Epithelial cell of prostate (primary cell): ENCODE measurements around the gene LPO.

Experiments
- DNase-seq: peaks from one replicate; pipeline ENCODE4 v3.0.0-alpha.2; 2011; ENCODE audit warnings: low read depth, low spot score
- H3K27ac ChIP-seq: fragments of 450-650 bp; 2 replicates; pipeline ENCODE4 v1.5.1; 2017; ENCODE audit warnings: mild to moderate bottlenecking

LPO gene

DNA sequence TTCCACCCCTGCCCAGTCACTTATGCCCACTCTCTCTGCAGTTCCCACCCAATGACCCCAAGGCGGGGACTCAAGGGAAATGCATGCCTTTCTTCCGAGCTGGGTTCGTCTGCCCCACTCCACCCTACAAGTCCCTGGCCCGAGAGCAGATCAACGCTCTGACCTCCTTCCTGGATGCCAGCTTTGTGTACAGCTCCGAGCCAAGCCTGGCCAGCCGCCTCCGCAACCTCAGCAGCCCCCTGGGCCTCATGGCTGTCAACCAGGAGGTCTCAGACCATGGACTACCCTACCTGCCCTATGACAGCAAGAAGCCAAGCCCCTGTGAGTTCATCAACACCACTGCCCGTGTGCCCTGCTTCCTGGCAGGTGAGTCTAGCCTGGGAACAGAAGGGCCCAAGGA is 13.8 kb downstream of the LPO start:
- no peak overlapping the region for H3K27ac ChIP-seq
- DNase-seq = no peak

- DNase-seq = no peak
- H3K27ac ChIP-seq = no peak overlapping the region
These were observed 14.7 kb downstream of the LPO start for GRCh38 chr17:58253082-58253481.

DNA sequence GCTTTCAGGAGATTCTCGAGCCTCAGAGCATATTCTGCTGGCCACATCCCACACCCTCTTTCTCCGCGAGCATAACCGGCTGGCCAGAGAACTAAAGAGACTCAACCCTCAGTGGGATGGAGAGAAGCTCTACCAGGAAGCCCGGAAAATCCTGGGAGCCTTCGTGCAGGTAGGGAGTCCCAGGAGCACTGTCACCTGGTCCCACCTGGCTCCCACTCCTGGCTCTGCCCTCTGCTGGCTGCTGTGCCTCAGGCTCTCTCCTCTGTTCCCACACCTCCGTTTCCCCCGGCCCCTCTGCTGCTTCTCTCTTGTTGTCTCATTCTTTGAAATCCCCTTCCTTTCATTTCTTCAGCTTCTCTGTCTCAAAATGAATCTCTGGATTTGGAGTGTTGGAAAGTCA is 16.4 kb downstream of the LPO start:
- no peak for DNase-seq
- H3K27ac ChIP-seq = no peak overlapping the region

DNA sequence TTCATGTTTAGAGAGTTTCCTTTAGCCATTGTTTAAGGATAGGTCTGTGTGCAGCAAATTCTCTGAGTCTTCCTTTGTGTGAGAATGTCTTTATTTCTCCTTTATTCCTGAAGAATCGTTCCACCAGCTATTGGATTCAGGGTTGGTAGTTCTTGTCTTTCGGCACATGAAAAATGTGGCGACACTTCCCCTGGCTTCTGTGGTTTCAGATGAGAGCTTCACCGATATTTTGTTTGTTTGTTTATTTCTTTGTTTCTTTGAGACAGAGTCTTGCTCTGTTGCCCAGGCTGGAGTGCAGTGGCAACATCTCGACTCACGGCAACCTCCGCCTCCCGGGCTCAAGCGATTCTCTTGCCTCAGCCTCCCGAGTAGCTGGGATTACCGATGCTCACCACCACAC is 23.8 kb downstream of the LPO start:
- DNase-seq = no peak
- H3K27ac ChIP-seq = no peak overlapping the region

- H3K27ac ChIP-seq = no peak overlapping the region
- no peak for DNase-seq
These were observed 25.4 kb downstream of the LPO start for GRCh38 chr17:58263773-58264172.

GRCh38 chr17:58264407-58265103 is 26.2 kb downstream of the LPO start:
- DNase-seq = no peak
- no peak overlapping the region for H3K27ac ChIP-seq

- DNase-seq = no peak
- H3K27ac ChIP-seq = no peak overlapping the region
These were observed 26.9 kb downstream of the LPO start for GRCh38 chr17:58265271-58265670.

GRCh38 chr17:58265902-58266875 is 27.8 kb downstream of the LPO start:
- H3K27ac ChIP-seq = no peak overlapping the region
- DNase-seq = no peak

DNA sequence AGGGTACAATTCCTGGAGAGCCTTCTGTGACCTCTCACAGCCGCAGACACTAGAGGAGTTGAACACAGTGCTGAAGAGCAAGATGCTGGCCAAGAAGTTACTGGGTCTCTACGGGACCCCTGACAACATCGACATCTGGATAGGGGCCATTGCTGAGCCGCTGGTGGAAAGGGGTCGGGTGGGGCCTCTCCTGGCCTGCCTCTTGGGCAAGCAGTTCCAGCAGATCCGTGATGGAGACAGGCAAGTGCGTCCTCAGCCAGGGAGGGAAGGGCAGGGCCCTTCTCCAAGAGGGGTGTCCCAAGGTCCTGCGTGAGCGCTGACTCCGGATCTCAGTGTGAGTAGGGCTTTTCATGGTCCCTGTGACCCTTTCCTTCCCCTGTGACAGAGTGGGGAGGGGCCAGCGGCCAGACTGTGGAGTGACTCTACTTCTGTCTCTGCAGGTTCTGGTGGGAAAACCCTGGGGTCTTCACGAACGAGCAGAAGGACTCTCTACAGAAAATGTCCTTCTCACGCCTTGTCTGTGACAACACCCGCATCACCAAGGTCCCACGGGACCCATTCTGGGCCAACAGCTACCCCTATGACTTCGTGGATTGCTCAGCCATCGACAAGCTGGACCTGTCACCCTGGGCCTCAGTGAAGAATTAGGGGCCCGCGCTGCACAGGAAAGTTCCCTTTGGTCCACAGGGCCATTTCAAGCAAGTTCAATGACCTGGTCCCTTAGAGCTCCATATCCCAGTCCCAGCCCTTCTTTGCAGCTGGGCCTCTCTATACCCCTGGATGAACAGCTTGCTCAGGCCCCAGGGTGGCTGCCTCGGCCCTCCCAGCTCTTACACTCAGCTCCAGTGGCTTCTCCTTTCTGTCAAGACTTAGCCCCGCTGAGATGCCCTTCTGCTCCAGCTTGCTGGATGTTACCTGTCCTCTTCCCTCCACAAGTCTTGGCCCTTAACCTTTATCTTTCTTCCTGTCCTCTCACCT is 29.3 kb downstream of the LPO start:
- H3K27ac ChIP-seq = no peak overlapping the region
- no peak for DNase-seq

DNA sequence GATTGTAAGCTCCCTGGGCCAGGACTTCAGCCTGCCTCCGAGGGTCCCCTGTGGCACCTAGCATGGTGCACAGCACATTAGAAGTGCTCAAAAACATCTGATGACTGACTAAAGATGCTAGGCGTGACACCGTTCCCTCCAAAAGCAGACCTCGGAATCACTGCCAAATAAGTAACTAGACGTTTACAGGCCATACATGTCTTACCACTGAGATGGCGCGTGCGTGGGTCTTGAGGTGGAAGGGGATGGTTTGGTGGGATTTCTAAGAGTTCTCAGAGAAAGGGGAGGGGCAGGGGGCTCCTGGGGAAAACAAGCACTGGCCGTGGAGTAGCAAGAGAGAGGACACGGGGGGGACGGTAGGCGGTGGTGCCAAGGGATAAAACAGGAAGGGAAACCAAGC is 29.9 kb downstream of the LPO start:
- no peak for DNase-seq
- H3K27ac ChIP-seq = no peak overlapping the region

GRCh38 chr17:58268774-58269556 is 30.6 kb downstream of the LPO start:
- no peak overlapping the region for H3K27ac ChIP-seq
- no peak for DNase-seq

DNA sequence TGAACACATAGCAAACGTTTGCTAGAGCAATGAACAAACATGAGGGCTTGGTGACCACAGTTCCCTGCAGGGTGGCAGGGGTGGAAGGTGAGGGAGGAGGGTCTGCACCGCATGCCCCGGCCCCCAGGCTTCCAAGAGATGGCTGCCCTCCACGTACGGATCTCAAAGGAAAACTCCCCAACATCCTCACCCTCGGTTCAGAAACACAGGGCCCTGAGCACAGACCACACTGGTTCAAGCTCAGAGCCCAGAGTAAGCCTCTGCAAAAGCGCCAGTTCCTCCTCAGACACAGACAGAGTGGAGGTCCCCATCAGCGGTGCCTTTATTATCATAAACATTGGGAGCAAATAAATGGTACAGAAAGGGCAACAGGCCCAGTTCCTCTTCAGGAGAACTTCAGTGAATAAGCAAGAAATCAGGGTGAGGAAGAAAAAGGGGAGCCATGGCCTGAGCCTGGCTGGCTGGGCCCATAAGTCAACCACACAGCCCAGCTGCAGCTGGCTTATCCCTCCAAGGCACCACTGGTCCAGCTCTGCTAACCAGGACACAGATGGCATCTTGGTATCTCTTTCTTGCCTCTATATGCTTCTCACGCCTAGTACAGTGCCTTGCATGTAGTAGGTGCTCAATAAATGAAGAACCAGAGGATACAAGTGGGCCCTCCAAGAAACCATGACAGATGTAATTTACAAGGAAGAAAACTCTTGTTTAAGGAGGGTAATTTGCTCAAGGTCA is 31.3 kb downstream of the LPO start:
- no peak overlapping the region for H3K27ac ChIP-seq
- DNase-seq = no peak

DNA sequence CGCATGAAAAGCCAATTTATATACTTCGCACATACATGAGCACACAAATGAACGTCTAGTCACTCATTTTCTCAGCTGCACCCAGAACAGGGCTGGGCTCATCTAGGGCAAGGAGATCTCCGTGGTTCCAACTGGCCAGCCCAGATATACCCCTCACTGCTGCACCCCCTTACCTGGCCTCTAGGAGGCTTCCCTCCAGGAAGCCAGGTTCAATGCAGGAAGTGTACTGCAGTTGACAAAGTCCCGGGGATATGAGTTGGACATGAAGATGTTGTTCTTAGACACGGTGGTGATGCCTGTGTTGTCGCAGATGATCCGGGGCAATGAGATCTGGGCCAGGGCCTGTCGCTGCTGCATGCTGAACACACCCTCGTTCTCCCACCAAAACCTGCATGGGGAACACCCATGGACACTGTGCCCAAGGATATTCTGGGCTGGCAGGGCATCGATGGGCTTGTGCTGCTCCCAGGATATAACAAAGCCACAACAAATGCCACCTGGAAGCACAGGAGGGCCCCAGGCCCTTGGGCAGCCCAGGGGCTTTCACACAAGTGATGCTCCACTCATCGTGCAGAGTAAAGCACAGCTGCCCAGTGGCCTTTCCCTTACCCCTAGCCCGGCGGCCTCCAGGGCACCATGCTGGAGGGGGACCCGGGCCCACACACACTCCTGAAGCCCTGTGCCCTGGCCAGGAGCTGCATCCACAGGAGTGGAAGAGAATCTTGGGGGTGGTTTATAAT is 32.3 kb downstream of the LPO start:
- no peak for DNase-seq
- H3K27ac ChIP-seq = no peak overlapping the region

- no peak for DNase-seq
- no peak overlapping the region for H3K27ac ChIP-seq
These were observed 33.0 kb downstream of the LPO start for GRCh38 chr17:58271216-58271931.

DNA sequence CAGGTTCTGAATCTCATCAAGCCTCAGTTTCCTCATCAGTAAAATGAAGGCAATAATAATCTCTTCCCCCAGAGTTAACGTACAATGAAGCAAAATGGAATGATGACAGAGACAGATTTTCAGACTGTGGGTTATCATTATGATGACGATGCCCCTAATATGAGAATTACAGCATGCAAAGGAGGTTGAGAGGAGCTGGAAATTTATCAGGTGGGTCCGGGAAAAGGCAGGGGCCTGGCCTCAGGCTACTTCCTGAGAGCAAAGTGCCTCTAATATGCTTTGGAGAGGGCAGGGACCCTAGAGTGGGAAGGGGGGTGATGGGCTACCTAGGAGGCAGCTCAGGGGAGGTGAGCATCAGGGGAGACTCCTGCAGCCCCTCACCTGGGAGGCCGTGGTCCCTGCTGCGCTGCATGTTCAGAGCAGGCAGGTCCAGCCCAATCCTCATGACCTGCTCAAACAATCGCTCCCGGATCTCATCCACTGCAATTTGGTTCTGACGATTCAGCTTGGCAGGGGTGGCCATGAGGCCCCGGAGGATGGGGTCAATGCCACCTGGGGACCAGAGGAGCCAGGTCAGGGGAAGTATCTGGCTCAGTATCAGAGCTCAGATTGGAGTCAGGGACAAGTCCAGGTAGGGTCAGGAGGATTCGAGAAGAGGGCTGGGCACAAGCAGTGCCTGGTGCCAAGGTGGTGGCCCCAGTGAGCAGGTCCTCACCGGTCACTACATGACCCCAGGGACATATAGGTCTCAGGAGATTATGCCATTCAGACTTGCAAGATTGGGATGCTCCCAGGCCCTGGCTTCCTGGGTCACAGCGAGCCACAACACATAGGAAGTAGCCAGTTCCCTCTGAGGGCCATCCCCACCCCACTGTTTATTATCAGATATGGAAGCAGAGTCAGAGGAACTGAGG is 34.2 kb downstream of the LPO start:
- H3K27ac ChIP-seq = no peak overlapping the region
- DNase-seq = no peak

DNA sequence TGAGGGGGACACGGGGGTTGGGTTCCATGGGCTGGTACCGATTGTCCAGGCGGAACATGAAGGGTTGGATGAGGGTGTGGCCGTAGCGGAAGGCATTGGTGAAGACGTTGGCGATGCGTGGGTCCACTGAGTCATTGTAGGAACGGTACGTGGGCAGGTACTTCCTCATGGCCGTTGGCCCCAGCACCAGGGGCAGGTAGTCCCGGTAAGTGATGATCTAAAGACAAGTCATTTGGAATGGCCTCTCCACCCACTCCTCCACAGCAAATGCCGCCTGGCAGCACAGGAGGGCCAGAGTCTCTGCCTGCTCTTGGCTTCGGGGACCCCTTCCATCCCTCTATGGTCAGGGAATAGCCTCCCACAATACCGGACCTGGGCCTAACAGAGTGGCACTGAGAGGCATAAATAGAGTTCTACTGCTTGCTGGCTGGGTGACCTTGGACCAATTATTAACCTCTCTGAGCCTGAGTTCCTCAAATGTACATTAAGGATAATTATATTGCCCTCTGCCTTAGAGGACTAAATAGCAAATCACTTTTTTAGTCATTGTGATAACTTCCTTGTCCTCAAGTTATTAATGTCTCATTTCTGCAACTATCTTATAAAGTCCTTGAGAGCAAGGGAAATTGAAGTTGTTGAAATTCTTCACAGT is 35.2 kb downstream of the LPO start:
- DNase-seq = no peak
- no peak overlapping the region for H3K27ac ChIP-seq
